GM19025 (cell line): ENCODE data around the gene SLC39A13.

Experiments
- ATAC-seq: cut with Tn5 transposase; IDR thresholded peaks from one replicate; pipeline ENCODE4 v1.9.1; 2021; ENCODE audit warnings: mild to moderate bottlenecking, low read depth, moderate library complexity; ENCODE audit not compliant: unreplicated experiment

Gene SLC39A13

DNA sequence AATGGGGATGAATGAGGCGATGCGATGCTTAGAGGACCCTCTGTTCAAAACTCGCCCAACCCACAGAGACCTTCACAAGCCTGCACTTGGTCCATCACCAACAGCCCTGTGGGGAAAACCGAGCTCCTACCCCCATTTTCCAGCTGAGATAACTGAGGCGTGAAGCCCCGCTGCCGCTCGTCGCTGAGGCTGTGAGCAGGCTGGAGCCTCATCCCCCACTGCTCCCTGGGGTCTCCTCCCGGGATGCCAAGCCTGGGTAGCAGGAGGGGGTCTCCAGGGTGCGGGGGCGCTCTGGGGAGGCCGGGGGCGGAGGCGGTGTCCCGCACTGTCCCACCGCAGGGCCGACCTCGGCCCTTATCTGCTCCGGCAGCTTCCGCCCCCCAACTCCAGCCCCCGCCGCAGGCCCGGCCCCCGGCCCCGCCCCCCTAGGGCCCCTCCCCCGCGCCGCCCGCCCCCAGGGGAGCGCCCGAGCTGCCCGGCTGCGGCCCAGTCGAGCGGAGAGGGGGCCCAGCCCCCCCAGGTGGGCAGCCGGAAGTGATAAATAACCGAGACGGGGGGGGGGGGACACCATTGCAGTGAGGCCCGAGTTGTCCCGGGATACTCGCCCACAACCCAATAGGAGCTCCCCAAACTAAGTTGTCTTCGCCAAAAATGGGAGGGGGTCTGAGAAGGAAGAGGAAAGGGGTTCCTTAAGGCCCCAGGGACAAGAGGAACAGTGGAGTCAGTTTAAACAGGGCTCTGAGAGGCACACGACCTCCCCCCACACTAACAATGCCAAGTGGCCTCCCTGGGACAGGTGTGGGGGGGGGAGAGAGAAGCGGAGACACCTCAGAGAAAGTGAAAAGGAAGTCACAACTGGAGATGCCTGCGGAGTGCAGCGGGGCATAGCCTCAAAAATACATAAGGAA is 8.3 kb upstream of the SLC39A13 start:
- ATAC-seq = peak; percentile 34

DNA sequence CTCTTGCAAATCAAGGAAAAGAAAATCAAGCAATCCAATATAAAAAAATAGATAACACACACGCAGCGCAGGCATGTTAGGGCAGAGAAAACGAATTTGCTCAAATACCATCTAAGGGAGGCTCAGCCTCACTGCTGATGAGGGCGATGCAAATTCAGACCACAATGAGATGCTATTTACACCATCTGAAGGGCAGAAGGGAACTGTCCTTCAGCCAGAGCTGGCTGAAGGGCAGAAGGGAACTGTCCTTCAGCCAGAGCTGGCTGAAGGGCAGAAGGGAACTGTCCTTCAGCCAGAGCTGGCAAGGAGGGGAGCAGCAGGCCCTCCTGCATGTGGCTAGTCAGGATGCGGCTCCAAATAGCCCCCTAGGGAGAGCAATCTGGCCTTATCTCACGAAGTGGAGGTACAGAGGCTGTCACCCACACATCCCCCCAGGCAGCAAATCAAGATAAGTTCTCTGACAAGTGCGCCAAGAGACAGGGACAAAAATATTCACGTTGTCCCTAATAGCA is 7.6 kb upstream of the SLC39A13 start:
- ATAC-seq = peak; percentile 68

DNA sequence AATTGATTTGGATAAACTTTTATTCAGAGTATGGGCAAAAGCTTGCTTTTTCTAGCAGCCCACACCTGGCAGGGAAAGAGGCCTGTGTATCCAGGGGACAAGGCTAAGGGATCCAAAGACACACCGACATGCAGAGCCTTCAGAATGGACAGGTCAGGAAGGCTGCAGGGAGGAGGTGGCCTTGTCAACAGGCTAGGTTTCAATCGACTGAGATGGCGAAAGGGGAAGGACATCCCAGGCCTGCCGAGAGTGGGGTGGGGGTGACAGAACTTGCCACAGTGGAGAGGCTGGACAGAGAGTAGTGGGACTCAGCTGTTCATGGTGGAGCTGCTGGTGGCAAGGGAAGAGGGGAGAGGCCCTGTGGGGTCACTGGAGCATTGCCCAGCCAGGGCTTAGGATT is 5.3 kb upstream of the SLC39A13 start:
- ATAC-seq = no peak

DNA sequence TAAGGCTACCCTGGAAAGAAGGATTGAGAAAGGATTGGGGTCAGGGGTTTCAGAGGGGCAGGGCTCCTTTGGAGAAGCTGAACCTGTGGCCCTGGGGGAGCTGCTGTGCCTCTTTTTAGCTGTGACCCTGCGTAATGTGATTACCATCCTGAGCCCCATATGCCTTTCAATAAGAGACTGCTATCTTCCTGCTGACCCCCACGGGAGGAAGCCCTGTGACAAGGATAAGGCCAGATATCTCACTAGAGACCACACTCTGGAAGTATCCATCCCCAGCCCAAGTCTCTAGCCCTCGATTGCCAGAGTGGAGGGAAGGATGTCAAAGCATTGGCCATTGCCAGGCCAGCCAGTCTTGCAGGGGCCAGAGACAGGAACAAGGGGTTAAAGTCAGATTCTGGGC is 4.8 kb upstream of the SLC39A13 start:
- ATAC-seq = no peak

DNA sequence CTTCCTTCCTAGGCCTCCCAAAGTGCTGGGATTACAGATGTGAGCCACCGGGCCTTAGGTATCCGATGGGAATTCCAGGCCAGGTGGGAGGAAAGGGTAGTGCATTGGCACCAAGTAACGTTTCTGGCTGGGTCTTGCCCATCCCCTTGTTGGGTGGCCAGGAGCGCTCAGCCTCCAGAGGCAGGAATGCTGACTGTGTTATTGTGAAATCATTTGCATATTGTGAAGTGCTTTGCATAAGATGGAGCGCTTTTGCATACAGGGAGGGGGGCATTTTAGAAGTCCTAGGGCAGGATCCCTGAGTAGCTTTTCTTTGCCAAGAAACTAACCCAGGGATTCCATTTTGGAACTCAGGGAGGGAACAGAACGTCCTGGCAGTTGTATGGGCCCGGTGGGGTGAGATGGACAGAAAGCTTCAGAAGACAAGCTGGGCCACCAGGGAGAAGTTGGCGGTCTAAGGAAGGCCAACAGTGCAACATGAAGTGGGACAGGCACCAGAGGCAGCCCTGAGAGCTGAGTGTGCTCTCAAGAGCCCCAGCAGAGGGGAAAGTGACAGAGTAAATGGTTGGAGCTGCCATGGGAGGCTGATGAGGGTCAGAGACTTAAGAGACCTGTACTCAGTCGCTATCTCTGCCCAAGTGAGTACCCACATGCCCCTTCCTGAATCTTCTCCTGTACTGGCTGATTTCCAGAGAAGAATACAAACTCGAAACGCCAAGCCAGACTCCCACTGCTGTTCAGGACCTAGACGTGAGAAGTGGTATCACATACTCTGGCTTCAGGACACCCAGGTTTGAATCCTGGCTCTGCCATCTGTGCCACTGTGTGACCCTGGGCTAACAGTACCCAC is 1.3 kb upstream of the SLC39A13 start:
- no peak for ATAC-seq

DNA sequence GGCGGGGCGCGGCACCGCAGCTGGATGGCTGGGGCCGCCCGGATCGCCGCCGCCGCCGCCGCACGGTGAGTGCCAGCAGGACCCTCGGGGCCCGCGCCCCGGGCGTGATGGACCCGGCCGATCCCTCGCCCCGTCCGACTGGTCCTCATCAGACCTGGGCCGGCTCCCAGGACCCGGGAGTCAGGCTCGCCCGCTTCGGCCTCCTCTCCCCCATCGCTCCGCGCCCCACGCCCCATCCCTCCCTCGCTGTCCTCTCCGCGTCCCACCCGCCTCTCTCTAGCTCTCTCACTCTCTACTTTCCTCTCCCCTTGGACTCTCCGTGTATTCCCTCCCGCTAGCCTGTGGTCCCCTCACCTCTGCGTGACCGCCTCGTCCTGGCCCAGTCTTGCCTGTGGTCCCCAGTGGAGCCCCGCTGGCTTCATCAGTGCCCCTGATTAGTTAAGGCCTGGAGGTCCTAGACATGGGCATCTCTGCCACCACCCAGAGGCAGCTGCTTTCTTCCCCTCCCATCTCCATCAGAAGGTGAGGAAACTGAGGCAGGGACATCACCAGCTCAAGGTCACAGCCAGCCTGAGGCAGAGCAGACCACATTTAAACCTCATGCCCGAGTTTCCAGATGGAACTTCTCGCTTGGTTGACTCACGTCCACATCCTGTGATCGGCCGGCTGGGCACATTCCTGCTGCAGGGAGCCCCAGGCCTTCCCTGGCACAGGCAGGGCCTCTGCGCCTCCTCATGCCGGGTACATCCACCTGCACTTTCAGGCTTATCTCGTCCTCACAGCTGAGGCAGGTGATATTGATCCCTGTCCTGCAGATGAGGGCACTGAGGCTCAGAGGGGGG is 429 bp downstream of the SLC39A13 start:
- ATAC-seq = no peak

DNA sequence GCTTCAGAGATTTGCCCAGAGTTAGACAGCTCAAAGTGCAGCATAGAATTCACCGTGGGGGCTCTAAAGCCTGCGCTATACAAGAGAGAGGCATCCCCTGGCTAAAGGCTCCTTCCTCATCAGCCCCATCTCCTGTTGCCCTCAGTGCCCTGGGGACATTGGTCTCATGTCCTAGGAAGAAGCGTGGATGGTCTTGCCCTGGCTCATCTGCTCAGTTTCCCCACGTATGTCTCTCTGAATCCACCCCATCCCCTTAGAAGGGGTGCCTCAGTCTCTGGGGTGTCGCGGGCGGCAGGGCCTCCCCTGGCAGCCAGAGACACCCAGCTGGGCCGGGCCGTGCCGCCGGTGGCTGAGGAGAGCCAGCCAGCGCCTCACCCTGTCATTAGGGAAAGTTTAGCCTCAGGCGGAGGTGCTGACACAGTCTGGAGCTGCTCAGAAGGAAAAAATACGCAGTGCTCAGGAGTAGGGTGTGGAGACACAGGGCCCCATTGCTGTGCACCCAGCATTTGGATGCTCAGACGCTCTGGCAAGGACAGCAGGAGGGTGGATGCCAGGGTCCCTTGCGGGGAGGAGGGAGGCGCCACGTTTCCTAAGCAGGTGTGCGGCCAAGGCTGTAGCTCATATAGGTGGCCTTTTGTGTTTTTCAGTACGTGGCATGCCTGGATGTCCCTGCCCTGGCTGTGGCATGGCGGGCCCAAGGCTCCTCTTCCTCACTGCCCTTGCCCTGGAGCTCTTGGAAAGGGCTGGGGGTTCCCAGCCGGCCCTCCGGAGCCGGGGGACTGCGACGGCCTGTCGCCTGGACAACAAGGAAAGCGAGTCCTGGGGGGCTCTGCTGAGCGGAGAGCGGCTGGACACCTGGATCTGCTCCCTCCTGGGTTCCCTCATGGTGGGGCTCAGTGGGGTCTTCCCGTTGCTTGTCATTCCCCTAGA is 1.3 kb downstream of the SLC39A13 start:
- no peak for ATAC-seq

DNA sequence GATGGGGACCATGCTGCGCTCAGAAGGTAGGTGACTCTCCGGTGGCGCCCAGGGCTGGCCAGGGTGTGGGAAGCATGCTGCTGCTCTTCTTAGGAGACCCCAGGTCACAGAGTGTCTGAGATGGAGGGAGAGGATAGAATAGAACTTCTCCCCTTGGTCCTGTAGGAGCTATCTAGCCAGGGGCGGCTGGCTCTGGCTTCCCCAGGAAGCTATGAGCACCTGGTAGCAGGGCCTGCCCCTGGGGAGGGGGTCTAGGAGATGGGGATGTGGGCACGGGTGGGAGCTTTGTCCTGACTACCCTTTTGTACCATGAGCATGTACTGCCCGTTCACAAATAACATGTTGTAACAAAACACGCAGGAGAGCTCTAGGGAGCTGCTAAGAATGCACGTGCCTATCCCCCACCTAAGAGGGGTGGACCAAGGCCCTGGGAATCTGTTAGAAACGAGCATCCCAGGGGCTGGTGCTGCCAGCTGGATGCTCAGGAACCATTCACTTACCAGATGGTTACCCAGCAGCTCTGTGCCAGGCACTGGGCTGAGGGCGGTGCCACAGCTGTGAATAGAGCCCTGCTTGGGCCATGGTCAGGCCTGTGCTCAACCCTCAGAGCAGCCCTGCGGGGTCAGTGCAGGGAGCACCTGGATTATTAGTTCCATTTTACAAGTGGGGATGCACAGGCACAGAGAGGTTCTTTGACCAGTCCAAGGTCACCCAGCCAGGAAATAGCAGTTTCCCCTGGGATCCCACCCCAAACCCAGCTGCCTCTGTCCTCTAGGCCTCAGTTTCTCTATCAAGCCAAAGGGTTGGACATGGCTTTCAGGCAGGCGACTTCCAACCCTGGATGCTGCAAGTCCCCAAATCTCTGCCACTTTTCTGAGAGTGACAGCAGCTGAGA is 2.2 kb downstream of the SLC39A13 start:
- no peak for ATAC-seq

DNA sequence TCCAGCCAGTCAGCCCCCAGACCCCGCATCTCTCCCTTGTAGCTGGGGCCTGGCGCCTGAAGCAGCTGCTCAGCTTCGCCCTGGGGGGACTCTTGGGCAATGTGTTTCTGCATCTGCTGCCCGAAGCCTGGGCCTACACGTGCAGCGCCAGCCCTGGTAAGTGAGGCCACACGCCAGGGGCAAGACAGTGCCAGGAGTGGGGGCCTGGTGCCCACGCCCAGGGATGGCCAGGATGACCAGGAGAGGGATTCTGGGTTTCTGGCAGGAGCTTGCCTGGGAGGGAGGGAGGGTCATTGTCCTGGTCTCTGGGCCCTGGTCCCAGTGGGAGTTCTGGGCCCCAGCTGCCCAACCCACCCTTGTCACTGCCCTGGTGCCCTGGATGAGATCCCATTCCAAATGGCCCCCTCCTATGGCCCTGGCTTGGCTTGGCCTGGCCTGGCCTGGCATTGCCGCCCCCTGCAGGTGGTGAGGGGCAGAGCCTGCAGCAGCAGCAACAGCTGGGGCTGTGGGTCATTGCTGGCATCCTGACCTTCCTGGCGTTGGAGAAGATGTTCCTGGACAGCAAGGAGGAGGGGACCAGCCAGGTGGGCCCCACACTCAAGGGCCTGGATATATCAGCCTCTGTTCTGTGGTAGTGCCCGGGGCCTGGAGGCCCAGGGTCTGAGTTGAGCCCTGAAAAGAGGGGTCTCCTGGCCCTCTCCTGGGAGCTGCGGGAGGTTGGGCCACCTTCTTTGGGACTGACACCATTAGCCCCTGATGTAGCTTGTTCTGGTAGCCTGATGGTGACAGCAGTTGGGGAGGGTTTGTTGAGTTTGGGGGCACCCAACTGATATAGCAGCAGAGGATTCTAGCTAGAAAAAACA is 3.7 kb downstream of the SLC39A13 start:
- ATAC-seq = no peak

DNA sequence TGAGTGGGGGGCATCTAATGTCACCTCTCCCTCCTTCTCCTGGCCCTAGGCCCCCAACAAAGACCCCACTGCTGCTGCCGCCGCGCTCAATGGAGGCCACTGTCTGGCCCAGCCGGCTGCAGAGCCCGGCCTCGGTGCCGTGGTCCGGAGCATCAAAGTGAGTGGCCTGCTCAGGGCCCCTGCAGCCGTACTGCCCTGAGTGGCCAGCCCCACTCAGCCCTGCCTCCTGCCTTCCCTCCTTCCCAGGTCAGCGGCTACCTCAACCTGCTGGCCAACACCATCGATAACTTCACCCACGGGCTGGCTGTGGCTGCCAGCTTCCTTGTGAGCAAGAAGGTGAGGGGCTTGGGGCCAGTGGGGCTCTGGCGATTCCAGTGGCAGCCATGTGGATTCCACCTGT is 5.0 kb downstream of the SLC39A13 start:
- no peak for ATAC-seq

DNA sequence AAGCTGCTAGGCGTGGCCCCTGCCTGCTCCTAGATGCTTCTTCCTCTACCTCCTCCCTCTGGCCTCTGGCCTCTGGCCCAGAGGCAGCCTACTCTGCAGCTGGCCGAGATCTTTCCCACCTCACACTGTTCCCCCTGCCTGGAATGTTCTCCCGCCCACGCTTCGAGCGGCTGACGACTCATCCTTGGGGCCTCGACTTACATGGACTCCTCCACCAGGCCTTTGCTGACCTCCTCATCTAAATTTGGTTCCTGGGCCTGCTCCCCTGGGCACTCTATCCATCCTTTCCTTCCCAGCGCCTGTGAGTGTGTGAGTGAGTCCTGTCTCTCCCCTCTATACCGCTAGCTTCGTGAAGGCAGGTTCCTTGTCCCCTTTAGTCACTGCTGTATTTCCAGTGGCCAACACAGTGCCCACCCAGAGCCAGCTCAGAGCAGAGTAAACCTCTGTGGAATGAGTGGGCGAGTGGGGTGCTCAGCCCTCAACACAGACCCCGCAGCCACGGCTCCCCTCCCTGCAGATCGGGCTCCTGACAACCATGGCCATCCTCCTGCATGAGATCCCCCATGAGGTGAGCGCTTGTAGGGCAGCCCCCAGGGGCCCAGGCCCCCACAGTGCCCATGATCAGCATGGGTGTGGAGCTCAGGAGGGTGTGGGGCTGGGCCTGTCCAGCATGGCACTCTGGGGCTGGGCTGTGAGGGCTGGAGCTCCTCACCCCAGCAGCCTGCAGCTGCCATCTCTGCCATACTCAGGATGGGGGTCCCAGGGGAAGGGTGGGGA is 5.7 kb downstream of the SLC39A13 start:
- no peak for ATAC-seq

DNA sequence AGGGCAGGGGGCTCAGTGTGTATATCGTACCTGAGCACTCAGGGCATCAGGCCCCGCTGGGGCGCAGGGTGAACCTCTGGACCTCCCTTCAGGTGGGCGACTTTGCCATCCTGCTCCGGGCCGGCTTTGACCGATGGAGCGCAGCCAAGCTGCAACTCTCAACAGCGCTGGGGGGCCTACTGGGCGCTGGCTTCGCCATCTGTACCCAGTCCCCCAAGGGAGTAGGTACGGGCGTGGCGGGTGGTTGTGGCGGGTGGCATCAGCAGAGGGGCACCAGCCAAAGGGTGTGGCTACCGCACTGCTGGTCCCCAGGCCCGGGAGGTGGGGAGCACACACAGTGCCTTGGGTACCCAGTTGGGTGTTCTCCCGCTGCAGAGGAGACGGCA is 6.3 kb downstream of the SLC39A13 start:
- ATAC-seq = no peak

DNA sequence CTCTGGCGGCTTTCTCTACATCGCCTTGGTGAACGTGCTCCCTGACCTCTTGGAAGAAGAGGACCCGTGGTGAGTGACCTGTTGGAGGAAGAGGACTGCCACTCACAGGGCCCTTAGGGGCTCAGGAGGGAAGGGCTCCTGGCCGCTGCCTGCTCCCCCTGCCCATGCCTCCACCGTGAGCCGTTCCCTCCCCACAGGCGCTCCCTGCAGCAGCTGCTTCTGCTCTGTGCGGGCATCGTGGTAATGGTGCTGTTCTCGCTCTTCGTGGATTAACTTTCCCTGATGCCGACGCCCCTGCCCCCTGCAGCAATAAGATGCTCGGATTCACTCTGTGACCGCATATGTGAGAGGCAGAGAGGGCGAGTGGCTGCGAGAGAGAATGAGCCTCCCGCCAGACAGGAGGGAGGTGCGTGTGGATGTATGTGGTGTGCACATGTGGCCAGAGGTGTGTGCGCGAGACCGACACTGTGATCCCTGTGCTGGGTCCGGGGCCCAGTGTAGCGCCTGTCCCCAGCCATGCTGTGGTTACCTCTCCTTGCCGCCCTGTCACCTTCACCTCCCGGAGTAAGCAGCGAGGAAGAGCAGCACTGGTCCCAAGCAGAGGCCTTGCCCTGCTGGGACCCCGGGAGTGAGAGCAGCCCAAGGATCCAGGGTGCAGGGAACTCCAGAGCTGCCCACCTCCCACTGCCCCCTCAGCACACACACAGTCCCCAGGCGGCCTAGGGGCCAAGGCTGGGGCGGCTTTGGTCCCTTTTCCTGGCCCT is 6.9 kb downstream of the SLC39A13 start:
- no peak for ATAC-seq

DNA sequence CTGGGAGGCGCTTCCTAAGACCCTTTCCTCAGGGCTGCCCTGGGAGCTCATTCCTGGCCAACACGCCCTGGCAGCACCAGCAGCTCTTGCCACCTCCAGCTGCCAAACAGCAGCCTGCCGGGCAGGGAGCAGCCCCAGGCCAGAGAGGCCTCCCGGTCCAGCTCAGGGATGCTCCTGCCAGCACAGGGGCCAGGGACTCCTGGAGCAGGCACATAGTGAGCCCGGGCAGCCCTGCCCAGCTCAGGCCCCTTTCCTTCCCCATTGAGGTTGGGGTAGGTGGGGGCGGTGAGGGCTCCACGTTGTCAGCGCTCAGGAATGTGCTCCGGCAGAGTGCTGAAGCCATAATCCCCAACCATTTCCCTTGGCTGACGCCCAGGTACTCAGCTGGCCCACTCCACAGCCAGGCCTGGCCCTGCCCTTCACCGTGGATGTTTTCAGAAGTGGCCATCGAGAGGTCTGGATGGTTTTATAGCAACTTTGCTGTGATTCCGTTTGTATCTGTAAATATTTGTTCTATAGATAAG is 7.6 kb downstream of the SLC39A13 start:
- ATAC-seq = no peak

DNA sequence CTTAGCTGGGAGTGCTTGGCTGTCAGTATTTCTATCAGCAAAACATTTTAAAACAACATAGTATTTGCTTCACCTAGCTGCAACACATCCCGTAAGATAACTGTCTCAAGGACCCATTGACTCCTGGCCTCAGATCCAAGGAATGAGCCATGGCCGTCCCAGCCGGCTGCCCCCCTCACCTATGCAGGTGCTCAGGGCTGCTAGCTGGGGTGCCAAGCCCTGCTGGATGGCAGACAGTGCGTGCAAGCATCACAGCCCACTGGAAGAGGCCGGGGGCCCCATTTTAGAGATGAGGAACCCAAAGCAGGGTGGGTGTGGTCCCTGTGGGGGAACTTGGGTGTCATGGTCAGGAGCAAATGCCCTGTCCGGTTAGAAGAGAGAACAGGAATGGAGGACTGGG is 9.3 kb downstream of the SLC39A13 start:
- no peak for ATAC-seq
